ENCODE data around the gene C1QL4. TPM values are rescaled to one million over a fixed set of nuclear protein-coding genes. Genes with fewer than 3 reads are reported as not detected.

The C1QL4 gene
- total and polyA plus RNA-seq, 5 donors from 2014 or later: not detected

- DNase-seq (peak in 2 of 3 donors; percentile 71 to 81), ATAC-seq (ENCODE audit: low read depth in 2 of 2) (peak; percentile 75 to 85)
- H3K27me3 ChIP-seq (ENCODE audit: control insufficient read depth, insufficient read depth, low read length): peaks cover 2% of the 10 kb centered on the region
- Mint-ChIP-seq H3K27ac (no peak overlapping the region), H3K4me1 (peaks cover 0 to 3% (median under 1%) of the 10 kb centered on the region in 4 donors), H3K36me3 (no peaks in the 10 kb centered on the region), H3K9me3 (no peaks in the 10 kb centered on the region), H3K4me3 (peak overlapping the region in 1 of 4 donors; percentile 3), H3K27me3 (peaks cover 48% of the 10 kb centered on the region)
- H3K27ac ChIP-seq (ENCODE audit: insufficient read depth, low read length, poor library complexity, severe bottlenecking): no peak overlapping the region
- H3K4me1 ChIP-seq (ENCODE audit: control insufficient read depth, insufficient read depth, low read length, poor library complexity, severe bottlenecking): no peaks in the 10 kb centered on the region
- H3K9me3 ChIP-seq (ENCODE audit: control insufficient read depth in 2 of 2, low read length in 2 of 2): no peaks in the 10 kb centered on the region
- no peak overlapping the region for H3K4me3 ChIP-seq (ENCODE audit: low read depth, low read length)
- H3K36me3 ChIP-seq (ENCODE audit: control insufficient read depth, insufficient read depth, low read length): no peaks in the 10 kb centered on the region
Measured at GRCh38 chr12:49358483-49359141, 21.6 kb upstream of the C1QL4 start.

- DNase-seq (peak in 1 of 3 donors; percentile 43), ATAC-seq (ENCODE audit: low read depth in 2 of 2) (no peak)
- Mint-ChIP-seq H3K27me3 (peaks cover 58% of the 10 kb centered on the region), H3K4me1 (peaks cover 0 to 3% (median under 1%) of the 10 kb centered on the region in 4 donors), H3K36me3 (no peaks in the 10 kb centered on the region), H3K27ac (peak overlapping the region in 1 of 3 donors; percentile 48), H3K4me3 (no peak overlapping the region), H3K9me3 (no peaks in the 10 kb centered on the region)
- Histone ChIP-seq H3K27me3 (ENCODE audit: control insufficient read depth, insufficient read depth, low read length) (peaks cover 2% of the 10 kb centered on the region), H3K27ac (ENCODE audit: insufficient read depth, low read length, poor library complexity, severe bottlenecking) (no peak overlapping the region), H3K4me3 (ENCODE audit: low read depth, low read length) (no peak overlapping the region), H3K9me3 (ENCODE audit: control insufficient read depth in 2 of 2, low read length in 2 of 2) (no peaks in the 10 kb centered on the region), H3K36me3 (ENCODE audit: control insufficient read depth, insufficient read depth, low read length) (no peaks in the 10 kb centered on the region), H3K4me1 (ENCODE audit: control insufficient read depth, insufficient read depth, low read length, poor library complexity, severe bottlenecking) (no peaks in the 10 kb centered on the region)
Measured at GRCh38 chr12:49357103-49357678, 20.2 kb upstream of the C1QL4 start.

- Histone ChIP-seq H3K27me3 (ENCODE audit: control insufficient read depth, insufficient read depth, low read length) (peaks cover 4% of the 10 kb centered on the region), H3K4me1 (ENCODE audit: control insufficient read depth, insufficient read depth, low read length, poor library complexity, severe bottlenecking) (no peaks in the 10 kb centered on the region), H3K9me3 (ENCODE audit: control insufficient read depth in 2 of 2, low read length in 2 of 2) (no peaks in the 10 kb centered on the region), H3K4me3 (ENCODE audit: low read depth, low read length) (no peak overlapping the region), H3K36me3 (ENCODE audit: control insufficient read depth, insufficient read depth, low read length) (no peaks in the 10 kb centered on the region), H3K27ac (ENCODE audit: insufficient read depth, low read length, poor library complexity, severe bottlenecking) (no peak overlapping the region)
- Mint-ChIP-seq H3K9me3 (no peaks in the 10 kb centered on the region), H3K27ac (no peak overlapping the region), H3K27me3 (peaks cover 62% of the 10 kb centered on the region), H3K4me1 (peaks cover 0 to 3% (median under 1%) of the 10 kb centered on the region in 4 donors), H3K36me3 (no peaks in the 10 kb centered on the region), H3K4me3 (no peak overlapping the region)
- ATAC-seq (ENCODE audit: low read depth in 2 of 2): no peak
- DNase-seq: no peak
Measured at GRCh38 chr12:49355913-49356312, 18.9 kb upstream of the C1QL4 start.

- Mint-ChIP-seq H3K27ac (no peak overlapping the region), H3K4me3 (no peak overlapping the region), H3K36me3 (no peaks in the 10 kb centered on the region), H3K4me1 (peaks cover under 1 to 7% (median under 1%) of the 10 kb centered on the region in 4 donors), H3K9me3 (no peaks in the 10 kb centered on the region), H3K27me3 (peaks cover 74% of the 10 kb centered on the region)
- DNase-seq: no peak
- Histone ChIP-seq H3K27me3 (ENCODE audit: control insufficient read depth, insufficient read depth, low read length) (peaks cover 22% of the 10 kb centered on the region), H3K4me3 (ENCODE audit: low read depth, low read length) (no peak overlapping the region), H3K9me3 (ENCODE audit: control insufficient read depth in 2 of 2, low read length in 2 of 2) (no peaks in the 10 kb centered on the region), H3K4me1 (ENCODE audit: control insufficient read depth, insufficient read depth, low read length, poor library complexity, severe bottlenecking) (peaks cover 8% of the 10 kb centered on the region), H3K27ac (ENCODE audit: insufficient read depth, low read length, poor library complexity, severe bottlenecking) (no peak overlapping the region), H3K36me3 (ENCODE audit: control insufficient read depth, insufficient read depth, low read length) (no peaks in the 10 kb centered on the region)
- no peak for ATAC-seq (ENCODE audit: low read depth in 2 of 2)
Measured at GRCh38 chr12:49352351-49352750, 15.4 kb upstream of the C1QL4 start.

- Histone ChIP-seq H3K4me3 (ENCODE audit: low read depth, low read length) (no peak overlapping the region), H3K27ac (ENCODE audit: insufficient read depth, low read length, poor library complexity, severe bottlenecking) (no peak overlapping the region), H3K36me3 (ENCODE audit: control insufficient read depth, insufficient read depth, low read length) (no peaks in the 10 kb centered on the region), H3K27me3 (ENCODE audit: control insufficient read depth, insufficient read depth, low read length) (peaks cover 29% of the 10 kb centered on the region), H3K4me1 (ENCODE audit: control insufficient read depth, insufficient read depth, low read length, poor library complexity, severe bottlenecking) (peaks cover 33% of the 10 kb centered on the region), H3K9me3 (ENCODE audit: control insufficient read depth in 2 of 2, low read length in 2 of 2) (no peaks in the 10 kb centered on the region)
- H3K9me3 Mint-ChIP-seq: peaks cover 0 to 2% (median 0%) of the 10 kb centered on the region in 7 donors
- H3K4me1 Mint-ChIP-seq: peaks cover 4 to 32% (median 8%) of the 10 kb centered on the region in 4 donors
- peaks cover 79% of the 10 kb centered on the region for H3K27me3 Mint-ChIP-seq
- no peak for ATAC-seq (ENCODE audit: low read depth in 2 of 2)
- peak overlapping the region in 2 of 4 donors; percentile 41 to 68 for H3K4me3 Mint-ChIP-seq
- H3K27ac Mint-ChIP-seq: no peak overlapping the region
- H3K36me3 Mint-ChIP-seq: no peaks in the 10 kb centered on the region
- no peak for DNase-seq
Measured at GRCh38 chr12:49349266-49349665, 12.3 kb upstream of the C1QL4 start.

GRCh38 chr12:49348781-49349180, 11.8 kb upstream of the C1QL4 start:
- Histone ChIP-seq H3K27ac (ENCODE audit: insufficient read depth, low read length, poor library complexity, severe bottlenecking) (no peak overlapping the region), H3K9me3 (ENCODE audit: control insufficient read depth in 2 of 2, low read length in 2 of 2) (no peaks in the 10 kb centered on the region), H3K4me3 (ENCODE audit: low read depth, low read length) (no peak overlapping the region), H3K4me1 (ENCODE audit: control insufficient read depth, insufficient read depth, low read length, poor library complexity, severe bottlenecking) (peaks cover 38% of the 10 kb centered on the region), H3K36me3 (ENCODE audit: control insufficient read depth, insufficient read depth, low read length) (no peaks in the 10 kb centered on the region), H3K27me3 (ENCODE audit: control insufficient read depth, insufficient read depth, low read length) (peaks cover 34% of the 10 kb centered on the region)
- no peak for DNase-seq
- peaks cover 80% of the 10 kb centered on the region for H3K27me3 Mint-ChIP-seq
- peaks cover 4 to 37% (median 10%) of the 10 kb centered on the region in 4 donors for H3K4me1 Mint-ChIP-seq
- H3K36me3 Mint-ChIP-seq: no peaks in the 10 kb centered on the region
- no peak overlapping the region for H3K27ac Mint-ChIP-seq
- H3K9me3 Mint-ChIP-seq: peaks cover 0 to 2% (median 0%) of the 10 kb centered on the region in 7 donors
- no peak for ATAC-seq (ENCODE audit: low read depth in 2 of 2)
- peak overlapping the region in 3 of 4 donors; percentile 41 to 68 (median 67) for H3K4me3 Mint-ChIP-seq

- Mint-ChIP-seq H3K4me3 (peak overlapping the region; percentile 73 to 92 (median 84)), H3K4me1 (peaks cover 8 to 50% (median 13%) of the 10 kb centered on the region in 4 donors), H3K9me3 (peaks cover 0 to 2% (median 0%) of the 10 kb centered on the region in 7 donors), H3K27me3 (peaks cover 81% of the 10 kb centered on the region), H3K27ac (peak overlapping the region in 1 of 3 donors; percentile 95), H3K36me3 (no peaks in the 10 kb centered on the region)
- no peaks in the 10 kb centered on the region for H3K9me3 ChIP-seq (ENCODE audit: control insufficient read depth in 2 of 2, low read length in 2 of 2)
- peak overlapping the region; percentile 58 for H3K4me3 ChIP-seq (ENCODE audit: low read depth, low read length)
- peaks cover 44% of the 10 kb centered on the region for H3K27me3 ChIP-seq (ENCODE audit: control insufficient read depth, insufficient read depth, low read length)
- peaks cover 50% of the 10 kb centered on the region for H3K4me1 ChIP-seq (ENCODE audit: control insufficient read depth, insufficient read depth, low read length, poor library complexity, severe bottlenecking)
- no peaks in the 10 kb centered on the region for H3K36me3 ChIP-seq (ENCODE audit: control insufficient read depth, insufficient read depth, low read length)
- DNase-seq: peak; percentile 55 to 78 (median 70)
- H3K27ac ChIP-seq (ENCODE audit: insufficient read depth, low read length, poor library complexity, severe bottlenecking): no peak overlapping the region
- peak; percentile 75 to 81 for ATAC-seq (ENCODE audit: low read depth in 2 of 2)
Measured at GRCh38 chr12:49347311-49348193, 10.6 kb upstream of the C1QL4 start.
